Natural killer cell (primary cell): ENCODE data around the gene MED26. TPM values are rescaled to one million over a fixed set of nuclear protein-coding genes. Genes with fewer than 3 reads are reported as not detected.

Experiments used
- ATAC-seq, 3 donors: fragments of 150-1000 bp in 2 of 3; fragments of 200-7000 bp in 1 of 3; cut with Tn5 transposase; 1 replicate in 1 of 3; 2 replicates in 2 of 3; pipeline ENCODE4 v1.10.0; 2021; ENCODE audit warnings: mild to moderate bottlenecking in 2 of 3, moderate library complexity in 2 of 3
- DNase-seq, 2 donors: peaks; one replicate each; pipeline versions ENCODE4 v3.0.0 to v3.0.0-alpha.2; 2013 to 2021; ENCODE audit warnings: mixed read lengths in 1 of 2
- H3K27ac ChIP-seq: one replicate; pipeline ENCODE4 v1.5.1; 2013; ENCODE audit warnings: mild to moderate bottlenecking, low read length
- H3K27me3 ChIP-seq: one replicate; pipeline ENCODE4 v1.6.1; 2013; ENCODE audit warnings: low read length; ENCODE audit not compliant: control insufficient read depth, insufficient read depth
- H3K36me3 ChIP-seq: one replicate; pipeline ENCODE4 v1.6.1; 2013; ENCODE audit warnings: low read length; ENCODE audit not compliant: control insufficient read depth, insufficient read depth
- H3K4me1 ChIP-seq: one replicate; pipeline ENCODE4 v1.6.1; 2013; ENCODE audit warnings: low read length; ENCODE audit not compliant: control insufficient read depth, insufficient read depth
- H3K4me3 ChIP-seq: one replicate; pipeline ENCODE4 v1.5.1; 2013; ENCODE audit warnings: low read length
- H3K9me3 ChIP-seq: one replicate; pipeline ENCODE4 v1.6.1; 2013; ENCODE audit warnings: low read length; ENCODE audit not compliant: control insufficient read depth, insufficient read depth
- H3K27ac Mint-ChIP-seq, 2 donors: one replicate each; pipeline ENCODE4 v1.8.0; 2022; ENCODE audit warnings: mild to moderate bottlenecking in 2 of 2, mixed read lengths in 2 of 2, moderate library complexity in 1 of 2
- H3K27me3 Mint-ChIP-seq, 2 donors: one replicate each; pipeline ENCODE4 v1.8.0; 2022; ENCODE audit warnings: low read depth in 2 of 2, mixed read lengths in 2 of 2
- H3K36me3 Mint-ChIP-seq: one replicate; pipeline ENCODE4 v1.8.0; 2022; ENCODE audit warnings: mixed read lengths
- H3K4me1 Mint-ChIP-seq, 2 donors: one replicate each; pipeline ENCODE4 v1.8.0; 2022; ENCODE audit warnings: mixed read lengths in 2 of 2
- H3K4me3 Mint-ChIP-seq: one replicate; pipeline ENCODE4 v1.8.0; 2022; ENCODE audit warnings: mild to moderate bottlenecking, moderate library complexity, mixed read lengths
- H3K9me3 Mint-ChIP-seq, 2 donors: one replicate each; pipeline ENCODE4 v1.8.0; 2022; ENCODE audit warnings: mixed read lengths in 2 of 2
- WGBS: methylation state at CpG from one replicate; pipeline ENCODE4 v1.1.7; 2013; ENCODE audit warnings: missing lambda C conversion rate; ENCODE audit not compliant: insufficient coverage; 5-methylcytosine and 5-hydroxymethylcytosine counted together
- intact Hi-C: fragments of 100-400 bp; cut with micrococcal nuclease; formaldehyde crosslinking; loops from one replicate; pipeline ENCODE4 v1.14.2; 2022
- total RNA-seq, 4 donors: library from RNA; stranded (reverse); fragments of 120-200 nt in 1 of 4; gene quantifications; one replicate each; pipeline versions ENCODE4 v1.2.3 to v1.2.4, GENCODE V29; 2013 to 2022
- TF ChIP-seq, protein P1 (sequence below): fragments of 200-600 bp; IDR thresholded peaks from one replicate; pipeline ENCODE4 v1.8.0; 2022; ENCODE audit warnings: antibody characterized with exemption

Gene MED26
- total RNA-seq, 3 donors from 2014 or later (not counting 1 experiment from before 2014, with no cell fraction given), result 34.7 to 47.5 (median 47.3) TPM

- no peaks in the 10 kb centered on the region for H3K36me3 Mint-ChIP-seq
- H3K27ac ChIP-seq, result no peak overlapping the region
Observed at GRCh38 chr19:16599655-16600346, 28.2 kb downstream of the MED26 start.

DNA sequence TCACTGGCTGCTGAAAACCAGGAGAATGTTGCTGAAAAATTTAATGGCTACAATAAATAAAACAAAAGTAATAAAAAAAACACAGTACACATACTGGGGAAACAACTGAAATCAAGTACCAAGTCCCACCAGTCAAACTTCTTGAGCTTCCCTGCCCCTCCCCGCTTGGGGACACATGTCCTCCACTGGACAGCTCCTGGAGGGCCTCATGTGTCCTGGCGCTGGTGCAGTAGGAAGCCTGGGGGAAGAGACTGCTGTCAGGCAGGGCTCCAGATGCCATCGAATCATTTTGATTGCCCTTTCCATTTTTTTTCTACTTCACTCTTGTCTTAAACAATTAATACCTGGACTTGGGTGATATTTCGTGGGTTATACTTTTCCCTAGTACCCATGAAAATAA, 29.2 kb downstream of the MED26 start:
- Histone ChIP-seq H3K27me3 (no peaks in the 10 kb centered on the region), H3K36me3 (no peaks in the 10 kb centered on the region), H3K9me3 (no peaks in the 10 kb centered on the region), H3K4me1 (peaks cover 35% of the 10 kb centered on the region), H3K4me3 (no peak overlapping the region), H3K27ac (no peak overlapping the region)
- intact Hi-C loops, result no loop called here
- 93% methylated on average over 4 of the region's 4 CpGs for WGBS
- Mint-ChIP-seq H3K9me3 (no peaks in the 10 kb centered on the region), H3K27me3 (no peaks in the 10 kb centered on the region), H3K4me1 (peaks cover 41 to 57% of the 10 kb centered on the region in 2 donors), H3K4me3 (no peak overlapping the region), H3K27ac (no peak overlapping the region), H3K36me3 (no peaks in the 10 kb centered on the region)
- DNase-seq (no peak), ATAC-seq (no peak)
- TF ChIP-seq, protein P1, sequence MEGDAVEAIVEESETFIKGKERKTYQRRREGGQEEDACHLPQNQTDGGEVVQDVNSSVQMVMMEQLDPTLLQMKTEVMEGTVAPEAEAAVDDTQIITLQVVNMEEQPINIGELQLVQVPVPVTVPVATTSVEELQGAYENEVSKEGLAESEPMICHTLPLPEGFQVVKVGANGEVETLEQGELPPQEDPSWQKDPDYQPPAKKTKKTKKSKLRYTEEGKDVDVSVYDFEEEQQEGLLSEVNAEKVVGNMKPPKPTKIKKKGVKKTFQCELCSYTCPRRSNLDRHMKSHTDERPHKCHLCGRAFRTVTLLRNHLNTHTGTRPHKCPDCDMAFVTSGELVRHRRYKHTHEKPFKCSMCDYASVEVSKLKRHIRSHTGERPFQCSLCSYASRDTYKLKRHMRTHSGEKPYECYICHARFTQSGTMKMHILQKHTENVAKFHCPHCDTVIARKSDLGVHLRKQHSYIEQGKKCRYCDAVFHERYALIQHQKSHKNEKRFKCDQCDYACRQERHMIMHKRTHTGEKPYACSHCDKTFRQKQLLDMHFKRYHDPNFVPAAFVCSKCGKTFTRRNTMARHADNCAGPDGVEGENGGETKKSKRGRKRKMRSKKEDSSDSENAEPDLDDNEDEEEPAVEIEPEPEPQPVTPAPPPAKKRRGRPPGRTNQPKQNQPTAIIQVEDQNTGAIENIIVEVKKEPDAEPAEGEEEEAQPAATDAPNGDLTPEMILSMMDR, result no peak

More at GRCh38 chr19:16599655-16600346, 28.2 kb downstream of the MED26 start:
- no peaks in the 10 kb centered on the region for H3K27me3 Mint-ChIP-seq
- no peak overlapping the region for H3K4me3 Mint-ChIP-seq
- Histone ChIP-seq H3K36me3 (no peaks in the 10 kb centered on the region), H3K4me1 (peaks cover 25% of the 10 kb centered on the region), H3K9me3 (no peaks in the 10 kb centered on the region), H3K27me3 (no peaks in the 10 kb centered on the region), H3K4me3 (no peak overlapping the region)
- intact Hi-C loops, result no loop called here
- no peaks in the 10 kb centered on the region for H3K9me3 Mint-ChIP-seq
- ATAC-seq (no peak), DNase-seq (no peak)
- TF ChIP-seq, protein P1, result no peak
- no peak overlapping the region for H3K27ac Mint-ChIP-seq
- peaks cover 39 to 54% of the 10 kb centered on the region in 2 donors for H3K4me1 Mint-ChIP-seq
- WGBS, result 79% methylated on average over 6 of the region's 6 CpGs

DNA sequence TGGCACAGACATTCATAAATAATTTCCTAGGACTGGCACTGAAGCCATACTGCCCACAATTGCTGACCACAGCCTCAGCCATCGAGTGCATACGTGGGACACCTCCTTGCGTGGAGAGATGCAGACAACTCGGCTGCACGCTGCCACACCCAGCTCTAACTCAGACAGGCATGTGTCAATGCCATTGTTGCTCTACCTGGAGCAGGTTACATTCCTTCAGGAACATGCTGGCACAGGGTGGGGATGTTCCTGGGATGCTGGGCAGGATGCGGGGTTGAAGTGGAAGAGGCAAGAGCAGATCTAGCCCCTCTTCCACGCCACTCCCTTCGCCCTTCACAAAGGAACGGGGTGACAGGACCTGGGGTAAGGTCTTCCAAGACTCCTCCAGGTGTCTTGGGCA, 31.6 kb downstream of the MED26 start:
- TF ChIP-seq, protein P1, result no peak
- Mint-ChIP-seq H3K4me3 (no peak overlapping the region), H3K27ac (peak overlapping the region in 1 of 2 donors; percentile 96), H3K36me3 (no peaks in the 10 kb centered on the region), H3K27me3 (no peaks in the 10 kb centered on the region), H3K9me3 (no peaks in the 10 kb centered on the region), H3K4me1 (peaks cover 46 to 63% of the 10 kb centered on the region in 2 donors)
- intact Hi-C loops, result no loop called here
- Histone ChIP-seq H3K27ac (no peak overlapping the region), H3K27me3 (no peaks in the 10 kb centered on the region), H3K4me3 (no peak overlapping the region), H3K9me3 (no peaks in the 10 kb centered on the region), H3K36me3 (no peaks in the 10 kb centered on the region), H3K4me1 (peaks cover 59% of the 10 kb centered on the region)
- DNase-seq (no peak), ATAC-seq (no peak)
- 86% methylated on average over 9 of the region's 9 CpGs for WGBS

DNA sequence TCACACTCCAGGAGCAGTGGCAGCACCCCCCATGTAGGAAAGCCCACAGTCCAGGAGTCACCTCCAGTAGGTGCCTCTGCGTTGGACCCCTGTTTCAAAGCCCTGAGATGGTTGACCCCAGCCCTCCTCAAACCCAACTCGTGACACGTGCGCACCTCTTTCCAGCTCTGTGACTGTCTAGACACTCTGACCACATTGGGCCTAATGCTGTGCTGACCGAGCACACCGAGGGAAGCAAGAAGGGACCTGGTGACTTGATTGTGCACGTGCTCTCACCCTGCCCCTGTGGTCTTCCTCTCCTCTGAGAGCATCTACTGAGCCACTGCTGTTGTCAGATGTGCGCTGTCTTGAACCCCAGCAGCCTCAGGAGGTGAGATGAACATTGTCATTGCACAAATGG, 32.9 kb downstream of the MED26 start:
- intact Hi-C loops, result no loop called here
- Mint-ChIP-seq H3K36me3 (no peaks in the 10 kb centered on the region), H3K27ac (peak overlapping the region; percentile 92 to 96), H3K4me1 (peaks cover 46 to 58% of the 10 kb centered on the region in 2 donors), H3K4me3 (peak overlapping the region; percentile 82), H3K27me3 (no peaks in the 10 kb centered on the region), H3K9me3 (no peaks in the 10 kb centered on the region)
- Histone ChIP-seq H3K36me3 (no peaks in the 10 kb centered on the region), H3K27me3 (no peaks in the 10 kb centered on the region), H3K4me1 (peaks cover 57% of the 10 kb centered on the region), H3K27ac (peak overlapping the region; percentile 62), H3K4me3 (no peak overlapping the region), H3K9me3 (no peaks in the 10 kb centered on the region)
- 41% methylated on average over 8 of the region's 8 CpGs for WGBS
- TF ChIP-seq, protein P1, result no peak
- DNase-seq (peak in 1 of 2 donors; percentile 46), ATAC-seq (peak; percentile 21 to 38 (median 30))
